Retinal pigment epithelial cell (primary cell): ENCODE data around the gene HNRNPA2B1.
"Not testable (repeated sequence)": the region's sequence is repeated elsewhere in the genome, so short reads cannot be mapped to it uniquely, and the experiment has no call there.

Experiments
- DNase-seq: peaks from one replicate; pipeline ENCODE4 v3.0.0-alpha.2; 2010; ENCODE audit warnings: low read depth
- H3K4me3 ChIP-seq: 2 replicates; pipeline ENCODE4 v1.5.1; 2011; ENCODE audit warnings: mild to moderate bottlenecking, low read length, control low read depth, moderate library complexity
- TF ChIP-seq, protein P1 (sequence below): conservative IDR thresholded peaks from 2 replicates; pipeline ENCODE4 v1.5.1; 2011; ENCODE audit warnings: low read depth, low read length, control low read depth, inconsistent platforms

The HNRNPA2B1 gene

DNA sequence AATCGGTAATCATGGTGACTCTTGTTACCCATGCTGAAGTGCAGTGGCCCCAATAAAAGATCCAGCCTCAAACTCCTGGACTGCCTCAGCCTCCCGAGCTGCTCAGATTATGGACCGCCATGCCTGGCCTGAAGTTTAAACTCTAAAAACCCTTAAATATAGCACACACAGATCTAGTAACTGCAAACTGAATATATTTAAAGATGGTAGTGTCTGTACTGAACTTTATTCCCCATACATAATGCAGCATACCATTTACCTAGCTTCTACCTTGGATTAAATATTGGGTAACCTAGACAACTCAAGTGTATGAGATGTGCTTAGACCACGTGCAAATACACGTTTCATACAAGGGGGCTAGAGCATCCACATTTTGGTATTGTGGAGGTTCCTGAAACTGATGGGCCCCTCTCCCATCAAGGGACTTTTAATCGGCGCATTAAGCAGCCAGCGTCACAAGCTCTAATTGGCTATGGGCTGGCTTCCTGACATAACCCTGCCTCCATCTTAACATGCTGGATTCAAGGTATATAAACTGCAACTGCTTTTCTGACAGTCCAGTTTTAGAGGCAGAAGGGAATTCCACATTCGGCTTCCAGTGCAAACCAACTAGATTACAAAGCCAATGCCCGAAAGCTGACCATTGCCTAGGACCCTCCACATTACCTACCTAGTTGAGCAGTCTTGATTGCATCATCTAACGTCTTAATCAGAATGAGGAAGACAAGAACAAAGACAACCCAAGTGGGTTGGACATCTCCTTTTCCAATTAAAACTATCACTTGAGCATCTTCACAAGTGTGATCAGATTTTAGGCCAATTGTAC, 13.0 kb downstream of the HNRNPA2B1 start:
- no peak for DNase-seq
- no peak overlapping the region for H3K4me3 ChIP-seq
- TF ChIP-seq, protein P1, sequence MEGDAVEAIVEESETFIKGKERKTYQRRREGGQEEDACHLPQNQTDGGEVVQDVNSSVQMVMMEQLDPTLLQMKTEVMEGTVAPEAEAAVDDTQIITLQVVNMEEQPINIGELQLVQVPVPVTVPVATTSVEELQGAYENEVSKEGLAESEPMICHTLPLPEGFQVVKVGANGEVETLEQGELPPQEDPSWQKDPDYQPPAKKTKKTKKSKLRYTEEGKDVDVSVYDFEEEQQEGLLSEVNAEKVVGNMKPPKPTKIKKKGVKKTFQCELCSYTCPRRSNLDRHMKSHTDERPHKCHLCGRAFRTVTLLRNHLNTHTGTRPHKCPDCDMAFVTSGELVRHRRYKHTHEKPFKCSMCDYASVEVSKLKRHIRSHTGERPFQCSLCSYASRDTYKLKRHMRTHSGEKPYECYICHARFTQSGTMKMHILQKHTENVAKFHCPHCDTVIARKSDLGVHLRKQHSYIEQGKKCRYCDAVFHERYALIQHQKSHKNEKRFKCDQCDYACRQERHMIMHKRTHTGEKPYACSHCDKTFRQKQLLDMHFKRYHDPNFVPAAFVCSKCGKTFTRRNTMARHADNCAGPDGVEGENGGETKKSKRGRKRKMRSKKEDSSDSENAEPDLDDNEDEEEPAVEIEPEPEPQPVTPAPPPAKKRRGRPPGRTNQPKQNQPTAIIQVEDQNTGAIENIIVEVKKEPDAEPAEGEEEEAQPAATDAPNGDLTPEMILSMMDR = no peak

DNA sequence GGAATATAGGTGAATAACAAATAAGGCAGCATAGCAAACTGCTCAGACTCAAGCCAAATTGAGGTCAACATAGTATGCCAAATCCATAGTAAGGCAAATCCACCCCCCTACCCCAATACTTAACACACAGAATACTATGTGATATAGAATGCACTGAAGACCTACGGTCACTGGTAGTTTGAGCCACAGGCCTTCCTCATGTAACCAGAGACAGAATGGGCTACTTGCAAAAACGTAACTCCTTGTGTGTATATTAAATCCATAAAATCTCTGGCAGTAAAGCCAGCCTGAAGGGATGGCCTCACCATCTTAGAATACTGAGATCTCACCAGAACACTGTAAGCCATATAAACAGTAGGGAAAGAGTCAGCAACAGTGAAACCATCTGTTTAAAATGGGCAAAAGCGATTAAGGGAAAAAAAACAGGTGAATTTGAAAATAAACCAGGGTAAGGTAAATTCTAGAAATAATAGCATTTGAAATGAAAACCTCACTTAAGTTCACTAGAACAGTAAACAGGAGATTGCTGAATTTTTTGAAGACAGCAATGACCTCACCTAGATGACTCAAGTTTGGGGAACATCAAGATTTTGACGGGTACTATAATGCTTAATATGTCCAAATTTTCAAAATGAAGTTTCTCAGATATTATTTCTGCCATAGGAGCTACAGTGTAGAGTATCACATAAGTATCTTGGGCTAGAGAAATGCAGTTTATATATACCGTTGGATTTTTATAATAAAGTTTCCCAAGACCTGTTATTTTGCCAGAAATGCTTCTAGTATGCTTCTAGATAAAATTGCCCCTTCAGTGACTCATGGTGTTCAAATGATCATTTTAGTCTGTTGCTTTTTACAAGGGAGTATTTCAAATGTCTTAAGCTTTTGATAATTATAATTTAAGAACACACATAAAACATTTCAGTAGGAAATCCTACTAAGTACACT, 13.9 kb downstream of the HNRNPA2B1 start:
- TF ChIP-seq, protein P1 = no peak
- H3K4me3 ChIP-seq = no peak overlapping the region
- no peak for DNase-seq

DNA sequence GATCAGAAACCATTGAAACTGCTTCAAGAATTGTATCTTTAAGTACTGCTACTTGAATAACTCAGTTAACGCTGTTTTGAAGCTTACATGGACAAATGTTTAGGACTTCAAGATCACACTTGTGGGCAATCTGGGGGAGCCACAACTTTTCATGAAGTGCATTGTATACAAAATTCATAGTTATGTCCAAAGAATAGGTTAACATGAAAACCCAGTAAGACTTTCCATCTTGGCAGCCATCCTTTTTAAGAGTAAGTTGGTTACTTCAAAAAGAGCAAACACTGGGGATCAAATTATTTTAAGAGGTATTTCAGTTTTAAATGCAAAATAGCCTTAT, 14.7 kb downstream of the HNRNPA2B1 start:
- TF ChIP-seq, protein P1 = no peak
- no peak for DNase-seq
- no peak overlapping the region for H3K4me3 ChIP-seq

DNA sequence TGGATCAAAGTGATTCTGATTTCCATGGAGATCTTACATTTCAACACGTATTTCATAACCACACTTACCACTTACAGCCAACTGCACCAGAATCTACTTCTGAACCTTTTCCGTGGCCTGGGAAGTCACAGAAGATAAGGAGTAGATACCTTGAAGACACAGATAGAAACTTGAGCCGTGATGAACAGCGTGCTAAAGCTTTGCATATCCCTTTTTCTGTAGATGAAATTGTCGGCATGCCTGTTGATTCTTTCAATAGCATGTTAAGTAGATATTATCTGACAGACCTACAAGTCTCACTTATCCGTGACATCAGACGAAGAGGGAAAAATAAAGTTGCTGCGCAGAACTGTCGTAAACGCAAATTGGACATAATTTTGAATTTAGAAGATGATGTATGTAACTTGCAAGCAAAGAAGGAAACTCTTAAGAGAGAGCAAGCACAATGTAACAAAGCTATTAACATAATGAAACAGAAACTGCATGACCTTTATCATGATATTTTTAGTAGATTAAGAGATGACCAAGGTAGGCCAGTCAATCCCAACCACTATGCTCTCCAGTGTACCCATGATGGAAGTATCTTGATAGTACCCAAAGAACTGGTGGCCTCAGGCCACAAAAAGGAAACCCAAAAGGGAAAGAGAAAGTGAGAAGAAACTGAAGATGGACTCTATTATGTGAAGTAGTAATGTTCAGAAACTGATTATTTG, 15.3 kb downstream of the HNRNPA2B1 start:
- no peak for DNase-seq
- H3K4me3 ChIP-seq = no peak overlapping the region
- TF ChIP-seq, protein P1 = no peak

DNA sequence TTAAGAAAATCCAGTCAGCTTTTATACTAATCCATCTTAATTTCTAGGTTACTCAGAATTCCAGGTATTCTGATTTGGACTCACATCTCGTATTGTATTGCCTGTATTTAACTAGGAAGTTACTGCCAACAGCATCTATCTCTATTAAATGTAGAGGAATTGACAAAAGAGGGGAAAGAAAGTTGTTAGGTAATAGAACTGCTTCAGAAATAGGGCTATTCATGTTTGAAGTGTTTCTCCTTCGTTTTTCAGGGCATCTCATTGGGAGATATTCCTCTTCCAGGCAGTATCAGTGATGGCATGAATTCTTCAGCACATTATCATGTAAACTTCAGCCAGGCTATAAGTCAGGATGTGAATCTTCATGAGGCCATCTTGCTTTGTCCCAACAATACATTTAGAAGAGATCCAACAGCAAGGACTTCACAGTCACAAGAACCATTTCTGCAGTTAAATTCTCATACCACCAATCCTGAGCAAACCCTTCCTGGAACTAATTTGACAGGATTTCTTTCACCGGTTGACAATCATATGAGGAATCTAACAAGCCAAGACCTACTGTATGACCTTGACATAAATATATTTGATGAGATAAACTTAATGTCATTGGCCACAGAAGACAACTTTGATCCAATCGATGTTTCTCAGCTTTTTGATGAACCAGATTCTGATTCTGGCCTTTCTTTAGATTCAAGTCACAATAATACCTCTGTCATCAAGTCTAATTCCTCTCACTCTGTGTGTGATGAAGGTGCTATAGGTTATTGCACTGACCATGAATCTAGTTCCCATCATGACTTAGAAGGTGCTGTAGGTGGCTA, 16.1 kb downstream of the HNRNPA2B1 start:
- DNase-seq = not testable (repeated sequence)

DNA sequence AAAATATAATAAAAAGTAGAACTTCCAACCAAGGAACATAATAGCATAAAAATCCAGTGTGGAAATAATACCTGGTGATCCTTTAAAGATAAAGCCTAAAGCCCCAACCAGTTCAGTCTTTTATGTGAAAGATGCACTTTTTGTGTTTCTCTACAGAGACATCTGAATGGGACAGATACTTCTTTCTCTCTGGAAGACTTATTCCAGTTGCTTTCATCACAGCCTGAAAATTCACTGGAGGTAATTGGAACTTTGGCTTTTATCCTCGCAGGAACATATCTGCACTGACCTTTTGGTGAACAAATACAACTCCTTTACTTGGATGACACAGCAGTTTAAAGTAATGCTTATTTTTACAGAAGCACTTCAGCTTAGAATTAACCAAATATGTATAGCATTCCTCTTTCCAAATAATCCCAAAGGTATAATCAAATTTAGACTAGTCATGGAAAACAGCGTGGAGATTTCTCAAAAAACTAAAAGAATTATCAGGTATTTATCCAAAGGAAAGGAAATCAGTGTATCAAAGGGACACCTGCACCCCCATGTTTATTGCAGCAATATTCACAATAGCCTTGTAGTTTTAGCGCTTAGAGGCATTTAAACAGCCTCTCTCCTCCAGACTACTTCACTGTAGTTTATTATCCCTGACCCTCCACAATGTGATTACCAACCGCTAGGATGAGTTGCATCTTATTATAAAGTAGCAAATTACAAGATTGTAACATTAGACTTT, 16.8 kb downstream of the HNRNPA2B1 start:
- H3K4me3 ChIP-seq = no peak overlapping the region
- TF ChIP-seq, protein P1 = no peak
- DNase-seq = no peak

More for the DNA sequence above, 16.1 kb downstream of the HNRNPA2B1 start:
- not testable (repeated sequence) for H3K4me3 ChIP-seq
